Stimulated activated effector memory CD8-positive, alpha-beta T cell treated with anti-CD3 and anti-CD28 coated beads, Interleukin-12 subunit alpha, Interleukin-12 subunit beta, amount 100 ng/mL, for 72 hours (primary cell): ENCODE results near the gene ELAPOR2.
"Not testable (repeated sequence)": the region's sequence is repeated elsewhere in the genome, so short reads cannot be mapped to it uniquely, and the experiment has no call there.

Experiments
- ATAC-seq: fragments of 150-1000 bp; cut with Tn5 transposase; 2 replicates; pipeline ENCODE4 v1.10.0; 2021
- DNase-seq, 2 donors: peaks; one replicate each; pipeline ENCODE4 v3.0.0; 2021 to 2022; ENCODE audit warnings: low spot score in 2 of 2
- H3K27ac Mint-ChIP-seq: one replicate; pipeline ENCODE4 v1.8.0; 2022; ENCODE audit warnings: mild to moderate bottlenecking, mixed read lengths
- H3K36me3 Mint-ChIP-seq: one replicate; pipeline ENCODE4 v1.8.0; 2022; ENCODE audit warnings: mild to moderate bottlenecking, mixed read lengths
- H3K4me1 Mint-ChIP-seq: one replicate; pipeline ENCODE4 v1.8.0; 2022; ENCODE audit warnings: mixed read lengths
- H3K4me3 Mint-ChIP-seq: one replicate; pipeline ENCODE4 v1.8.0; 2022; ENCODE audit warnings: mild to moderate bottlenecking, mixed read lengths
- H3K9me3 Mint-ChIP-seq: one replicate; pipeline ENCODE4 v1.8.0; 2022; ENCODE audit warnings: mixed read lengths

Gene ELAPOR2

DNA sequence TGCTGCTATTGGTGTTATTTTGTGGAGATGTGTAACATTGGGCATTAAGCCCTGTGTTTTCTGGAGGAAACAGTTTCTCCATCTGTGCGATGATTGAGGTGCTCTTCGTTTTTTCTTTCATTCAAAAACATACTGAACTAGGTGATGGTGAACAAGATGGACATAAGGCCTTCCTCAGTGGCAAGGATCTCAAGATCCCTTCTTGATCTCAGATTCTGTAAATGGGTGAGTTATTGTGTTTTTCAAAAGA lies 759 bp upstream of the ELAPOR2 start:
- DNase-seq = no peak
- H3K27ac Mint-ChIP-seq = peak overlapping the region; percentile 29
- peak overlapping the region; percentile 70 for H3K4me3 Mint-ChIP-seq
- no peaks in the 10 kb centered on the region for H3K36me3 Mint-ChIP-seq
- peaks cover 14% of the 10 kb centered on the region for H3K4me1 Mint-ChIP-seq
- no peak for ATAC-seq
- H3K9me3 Mint-ChIP-seq = no peaks in the 10 kb centered on the region

DNA sequence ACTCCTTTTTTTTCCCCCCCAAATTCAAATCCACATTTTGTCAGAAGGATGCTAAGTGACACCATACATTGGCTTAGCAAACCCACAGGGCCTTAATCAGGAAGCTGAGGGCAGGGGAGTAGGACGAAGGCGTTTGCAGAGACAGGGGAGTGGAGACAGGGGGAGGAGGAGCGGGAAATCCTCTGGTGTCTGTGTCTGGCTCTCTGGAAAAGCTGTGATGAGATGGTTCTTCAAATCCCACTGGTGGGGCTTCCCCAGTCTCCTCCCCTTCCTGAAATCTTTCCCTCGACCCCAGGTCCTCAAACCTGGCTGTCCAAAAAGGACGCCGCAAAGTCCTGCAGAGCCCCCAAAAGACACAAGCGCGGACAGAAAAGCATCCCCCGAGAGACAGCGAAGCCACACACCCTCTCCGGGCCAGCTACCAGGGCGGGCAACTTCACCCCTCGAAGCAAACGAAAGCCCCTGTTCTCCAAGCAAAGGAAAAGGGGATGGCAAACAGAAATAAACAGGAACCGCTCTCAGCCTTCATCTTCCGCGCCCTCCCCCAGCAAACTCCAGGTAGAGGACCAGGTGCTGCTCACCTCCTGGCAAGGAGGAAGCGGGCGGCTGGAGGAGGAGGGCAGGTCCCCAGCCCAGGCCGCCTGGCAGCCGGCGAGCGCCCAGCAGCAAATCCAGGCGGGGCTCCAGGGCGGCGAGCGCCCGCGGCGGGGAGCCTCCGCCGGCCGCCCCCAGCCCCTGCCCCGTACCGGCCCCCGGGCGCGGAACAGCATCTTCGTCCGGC lies 520 bp downstream of the ELAPOR2 start:
- DNase-seq (peak in 1 of 2 donors; percentile 3), ATAC-seq (peak; percentile 71)
- no peaks in the 10 kb centered on the region for H3K36me3 Mint-ChIP-seq
- H3K4me3 Mint-ChIP-seq = peak overlapping the region; percentile 70
- H3K27ac Mint-ChIP-seq = no peak overlapping the region
- H3K9me3 Mint-ChIP-seq = no peaks in the 10 kb centered on the region
- H3K4me1 Mint-ChIP-seq = peaks cover 14% of the 10 kb centered on the region

DNA sequence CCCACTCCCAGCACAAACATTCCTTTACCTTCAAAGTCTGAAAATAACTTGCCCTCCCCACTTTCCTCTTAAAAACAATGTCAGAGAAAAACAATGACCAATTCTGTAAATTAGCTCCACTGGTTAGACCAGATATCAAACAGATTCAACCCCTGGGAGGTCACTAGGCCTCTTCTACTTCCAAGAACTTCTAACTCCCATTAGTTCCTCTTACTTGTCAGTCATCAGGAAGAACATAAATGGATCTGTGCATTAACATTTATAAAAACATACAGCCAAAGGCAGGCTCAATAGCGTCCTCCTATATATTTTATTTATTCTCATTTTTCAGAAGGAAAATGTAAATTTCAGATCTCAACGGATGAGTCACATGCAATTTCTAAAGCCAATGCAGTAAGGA lies 2.2 kb downstream of the ELAPOR2 start:
- DNase-seq = no peak
- H3K36me3 Mint-ChIP-seq = no peaks in the 10 kb centered on the region

DNA sequence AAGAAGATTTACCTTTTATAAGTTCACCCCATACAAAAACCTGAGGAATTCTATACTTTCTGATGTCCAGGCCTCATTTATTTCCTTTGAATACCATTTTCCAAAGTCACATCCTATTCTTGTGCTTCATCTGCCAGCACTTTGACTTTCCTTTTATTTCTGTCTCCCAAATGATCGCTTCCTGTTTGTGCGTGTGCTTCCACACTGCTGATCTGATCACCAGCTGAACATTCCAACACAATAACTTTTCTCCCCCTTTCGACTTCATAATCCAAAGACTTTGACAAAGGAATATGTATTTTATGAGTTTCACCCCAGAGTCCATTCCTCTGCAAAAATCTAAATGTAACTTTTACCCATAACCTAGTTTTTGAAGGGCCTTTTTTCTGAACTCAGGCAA lies 3.1 kb downstream of the ELAPOR2 start:
- Mint-ChIP-seq H3K4me3 (no peak overlapping the region), H3K9me3 (no peaks in the 10 kb centered on the region), H3K27ac (no peak overlapping the region), H3K4me1 (peaks cover 14% of the 10 kb centered on the region), H3K36me3 (no peaks in the 10 kb centered on the region)
- no peak for DNase-seq
- no peak for ATAC-seq

More for the DNA sequence above, 2.2 kb downstream of the ELAPOR2 start:
- ATAC-seq = no peak
- H3K4me3 Mint-ChIP-seq = no peak overlapping the region
- no peak overlapping the region for H3K27ac Mint-ChIP-seq
- H3K4me1 Mint-ChIP-seq = peaks cover 14% of the 10 kb centered on the region
- no peaks in the 10 kb centered on the region for H3K9me3 Mint-ChIP-seq

DNA sequence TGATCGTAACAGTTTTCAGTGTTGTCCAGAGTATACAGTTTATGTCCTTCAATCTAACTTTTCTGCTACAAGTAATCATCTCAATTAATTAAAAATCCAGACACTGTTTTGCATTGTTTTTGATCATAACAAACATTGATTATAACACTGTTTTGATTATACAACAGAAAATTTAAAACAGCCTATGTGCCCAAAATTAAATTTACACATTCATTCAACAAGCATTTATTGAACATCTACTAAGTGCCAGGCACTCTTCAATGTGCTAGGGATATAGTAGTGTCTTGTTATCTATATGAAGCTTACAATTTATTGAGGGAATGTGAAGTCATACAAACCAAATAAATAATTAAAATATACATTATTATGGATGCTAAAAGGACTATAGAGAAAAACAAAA lies 10.6 kb downstream of the ELAPOR2 start:
- ATAC-seq = no peak
- DNase-seq = no peak

DNA sequence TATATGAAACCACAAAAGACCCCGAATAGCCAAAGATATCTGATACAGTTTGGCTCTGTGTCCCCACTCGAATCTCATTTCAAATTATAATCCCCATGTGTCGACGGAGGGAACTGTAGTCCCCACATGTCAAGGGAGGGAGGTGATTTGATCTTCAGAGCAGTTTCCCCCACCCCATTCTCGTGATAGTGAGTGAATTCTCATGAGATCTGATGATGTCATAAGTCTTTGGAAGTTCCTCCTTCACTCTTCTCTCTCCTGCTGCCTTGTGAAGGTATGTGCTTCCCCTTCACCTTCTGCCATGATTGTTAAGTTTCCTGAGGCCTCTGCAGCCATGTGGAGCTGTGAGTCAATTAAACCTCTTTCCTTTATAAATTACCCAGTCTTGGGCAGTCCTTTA lies 13.0 kb downstream of the ELAPOR2 start:
- ATAC-seq (no peak), DNase-seq (no peak)
- no peak overlapping the region for H3K27ac Mint-ChIP-seq
- no peak overlapping the region for H3K4me3 Mint-ChIP-seq
- H3K4me1 Mint-ChIP-seq = no peaks in the 10 kb centered on the region
- peaks cover 3% of the 10 kb centered on the region for H3K9me3 Mint-ChIP-seq
- H3K36me3 Mint-ChIP-seq = no peaks in the 10 kb centered on the region

More for the DNA sequence above, 10.6 kb downstream of the ELAPOR2 start:
- H3K36me3 Mint-ChIP-seq = no peaks in the 10 kb centered on the region
- H3K27ac Mint-ChIP-seq = no peak overlapping the region
- H3K4me3 Mint-ChIP-seq = no peak overlapping the region
- H3K4me1 Mint-ChIP-seq = no peaks in the 10 kb centered on the region
- no peaks in the 10 kb centered on the region for H3K9me3 Mint-ChIP-seq

DNA sequence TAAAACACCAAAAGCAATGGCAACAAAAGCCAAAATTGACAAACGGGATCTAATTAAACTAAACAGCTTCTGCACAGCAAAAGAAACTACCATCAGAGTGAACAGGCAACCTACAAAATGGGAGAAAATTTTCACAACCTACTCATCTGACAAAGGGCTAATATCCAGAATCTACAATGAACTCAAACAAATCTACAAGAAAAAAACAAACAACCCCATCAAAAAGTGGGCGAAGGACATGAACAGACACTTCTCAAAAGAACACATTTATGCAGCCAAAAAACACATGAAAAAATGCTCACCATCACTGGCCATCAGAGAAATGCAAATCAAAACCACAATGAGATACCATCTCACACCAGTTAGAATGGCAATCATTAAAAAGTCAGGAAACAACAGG lies 14.7 kb downstream of the ELAPOR2 start:
- not testable (repeated sequence) for H3K9me3 Mint-ChIP-seq, H3K4me1 Mint-ChIP-seq, ATAC-seq, H3K36me3 Mint-ChIP-seq, H3K27ac Mint-ChIP-seq, DNase-seq, H3K4me3 Mint-ChIP-seq

DNA sequence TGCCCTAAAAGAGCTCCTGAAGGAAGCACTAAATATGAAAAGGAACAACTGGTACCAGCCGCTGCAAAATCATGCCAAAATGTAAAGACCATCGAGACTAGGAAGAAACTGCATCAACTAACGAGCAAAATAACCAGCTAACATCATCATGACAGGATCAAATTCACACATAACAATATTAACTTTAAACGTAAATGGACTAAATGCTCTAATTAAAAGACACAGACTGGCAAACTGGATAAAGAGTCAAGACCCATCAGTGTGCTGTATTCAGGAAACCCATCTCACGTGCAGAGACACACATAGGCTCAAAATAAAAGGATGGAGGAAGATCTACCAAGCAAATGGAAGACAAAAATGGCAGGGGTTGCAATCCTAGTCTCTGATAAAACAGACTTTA lies 17.9 kb downstream of the ELAPOR2 start:
- H3K36me3 Mint-ChIP-seq, H3K4me1 Mint-ChIP-seq, ATAC-seq, DNase-seq, H3K4me3 Mint-ChIP-seq, H3K9me3 Mint-ChIP-seq, H3K27ac Mint-ChIP-seq: not testable (repeated sequence)

DNA sequence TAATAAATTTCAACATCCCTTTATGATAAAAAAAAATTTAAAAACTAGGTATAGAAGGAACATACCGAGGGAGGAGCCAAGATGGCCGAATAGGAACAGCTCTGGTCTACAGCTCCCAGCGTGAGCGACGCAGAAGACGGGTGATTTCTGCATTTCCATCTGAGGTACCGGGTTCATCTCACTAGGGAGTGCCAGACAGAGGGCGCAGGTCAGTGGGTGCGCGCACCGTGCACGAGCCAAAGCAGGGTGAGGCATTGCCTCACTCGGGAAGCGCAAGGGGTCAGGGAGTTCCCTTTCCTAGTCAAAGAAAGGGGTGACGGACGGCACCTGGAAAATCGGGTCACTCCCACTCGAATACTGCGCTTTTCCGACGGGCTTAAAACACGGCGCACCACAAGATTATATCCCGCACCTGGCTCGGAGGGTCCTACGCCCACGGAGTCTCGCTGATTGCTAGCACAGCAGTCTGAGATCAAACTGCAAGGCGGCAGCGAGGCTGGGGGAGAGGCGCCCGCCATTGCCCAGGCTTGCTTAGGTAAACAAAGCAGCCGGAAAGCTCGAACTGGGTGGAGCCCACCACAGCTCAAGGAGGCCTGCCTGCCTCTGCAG lies 19.7 kb downstream of the ELAPOR2 start:
- H3K36me3 Mint-ChIP-seq, H3K9me3 Mint-ChIP-seq, H3K4me1 Mint-ChIP-seq, ATAC-seq: not testable (repeated sequence)
- Mint-ChIP-seq H3K4me3 (peak overlapping the region; percentile 63), H3K27ac (peak overlapping the region; percentile 67)
- DNase-seq = peak in 1 of 2 donors; percentile 53

DNA sequence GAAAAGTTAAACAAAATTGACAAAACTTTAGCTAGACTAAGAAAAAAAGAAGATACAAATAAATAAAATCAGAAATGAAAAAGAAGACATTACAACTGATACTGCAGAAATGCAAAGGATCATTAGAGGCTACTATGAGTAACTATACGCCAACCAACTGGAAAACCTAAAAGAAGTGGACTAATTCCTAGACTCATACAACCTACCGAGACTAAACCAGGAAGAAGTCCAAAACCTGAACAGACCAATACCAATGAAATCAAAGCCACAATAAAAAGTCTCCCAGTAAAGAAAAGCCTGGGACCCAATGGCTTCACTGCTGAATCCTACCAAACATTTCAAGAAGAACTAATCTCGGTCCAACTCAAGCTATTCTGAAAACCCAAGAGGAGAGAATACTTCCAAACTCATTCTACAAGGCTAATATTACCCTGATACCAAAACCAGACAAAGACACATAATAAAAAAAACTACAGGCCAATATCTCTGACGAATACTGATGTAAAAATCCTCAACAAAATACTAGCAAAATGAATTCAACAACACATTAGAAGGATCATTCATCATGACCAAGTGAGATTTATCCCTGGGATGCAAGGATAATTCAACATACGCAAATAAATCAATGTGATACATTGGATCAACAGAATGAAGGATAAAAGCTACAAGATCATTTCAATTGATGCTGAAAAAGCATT lies 20.3 kb downstream of the ELAPOR2 start:
- Mint-ChIP-seq H3K27ac (peak overlapping the region; percentile 67), H3K4me1 (no peaks in the 10 kb centered on the region)

DNA sequence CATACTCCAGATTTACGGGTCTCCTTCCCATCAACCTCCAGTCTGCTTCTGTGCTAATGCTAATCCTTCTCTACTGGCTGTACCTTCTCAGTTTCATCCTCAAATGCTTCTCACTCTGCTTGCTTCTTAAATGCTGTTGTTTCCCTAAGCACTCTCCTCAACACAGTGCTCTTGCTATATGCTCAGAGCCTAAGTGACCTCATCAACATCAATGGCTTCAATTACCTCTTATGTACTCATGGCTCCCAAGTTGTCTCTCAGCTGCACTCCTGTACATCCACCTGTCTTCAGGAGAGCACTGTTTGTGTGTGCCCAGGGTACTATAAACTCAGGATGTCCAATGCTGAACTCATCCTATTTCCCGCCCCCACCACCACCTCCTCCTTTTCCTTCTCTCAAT lies 22.5 kb downstream of the ELAPOR2 start:
- H3K27ac Mint-ChIP-seq = no peak overlapping the region

More for the DNA sequence above, 20.3 kb downstream of the ELAPOR2 start:
- H3K4me3 Mint-ChIP-seq = peak overlapping the region; percentile 63
- H3K9me3 Mint-ChIP-seq = peaks cover 3% of the 10 kb centered on the region
- DNase-seq (no peak), ATAC-seq (no peak)
- peaks cover 6% of the 10 kb centered on the region for H3K36me3 Mint-ChIP-seq

DNA sequence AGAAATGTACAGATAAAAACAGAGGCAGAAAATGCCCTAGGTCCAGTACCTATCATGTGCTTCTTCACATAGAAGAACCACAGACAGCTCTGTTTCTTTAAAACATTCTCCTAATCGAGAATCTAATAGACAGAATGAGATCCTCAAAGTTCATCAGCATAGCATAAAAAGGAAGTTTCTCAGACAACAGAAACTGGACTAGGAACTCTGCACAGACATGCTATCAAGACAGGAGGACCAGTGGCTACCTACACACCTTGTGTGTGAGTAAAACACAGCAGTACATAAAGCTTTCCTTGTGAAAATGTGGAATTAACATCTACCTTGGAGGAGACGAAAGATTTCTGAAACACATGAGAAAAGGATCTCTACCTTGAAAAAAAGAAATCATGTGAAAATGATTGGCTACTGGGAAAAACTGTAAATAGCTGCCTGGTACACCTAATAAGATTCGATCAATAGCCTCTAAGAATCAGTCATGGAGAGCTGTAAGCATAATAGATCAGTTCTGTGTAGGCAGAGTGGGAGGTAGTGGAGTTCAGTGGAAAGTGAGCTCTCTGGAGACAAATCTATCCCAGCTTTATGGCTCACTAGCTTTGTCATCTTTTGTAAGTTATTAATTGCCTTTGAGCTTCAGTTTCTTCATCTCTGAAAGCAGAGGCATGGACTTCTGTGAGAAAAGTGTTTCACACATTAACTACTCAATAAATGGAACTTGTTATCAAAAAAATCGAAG lies 26.7 kb downstream of the ELAPOR2 start:
- peaks cover 3% of the 10 kb centered on the region for H3K9me3 Mint-ChIP-seq
- no peaks in the 10 kb centered on the region for H3K36me3 Mint-ChIP-seq
- H3K4me1 Mint-ChIP-seq = no peaks in the 10 kb centered on the region
- H3K4me3 Mint-ChIP-seq = no peak overlapping the region
- DNase-seq (no peak), ATAC-seq (no peak)
- H3K27ac Mint-ChIP-seq = no peak overlapping the region

More for the DNA sequence above, 22.5 kb downstream of the ELAPOR2 start:
- peaks cover 6% of the 10 kb centered on the region for H3K36me3 Mint-ChIP-seq
- no peaks in the 10 kb centered on the region for H3K9me3 Mint-ChIP-seq
- DNase-seq (no peak), ATAC-seq (no peak)
- H3K4me1 Mint-ChIP-seq = no peaks in the 10 kb centered on the region
- no peak overlapping the region for H3K4me3 Mint-ChIP-seq

DNA sequence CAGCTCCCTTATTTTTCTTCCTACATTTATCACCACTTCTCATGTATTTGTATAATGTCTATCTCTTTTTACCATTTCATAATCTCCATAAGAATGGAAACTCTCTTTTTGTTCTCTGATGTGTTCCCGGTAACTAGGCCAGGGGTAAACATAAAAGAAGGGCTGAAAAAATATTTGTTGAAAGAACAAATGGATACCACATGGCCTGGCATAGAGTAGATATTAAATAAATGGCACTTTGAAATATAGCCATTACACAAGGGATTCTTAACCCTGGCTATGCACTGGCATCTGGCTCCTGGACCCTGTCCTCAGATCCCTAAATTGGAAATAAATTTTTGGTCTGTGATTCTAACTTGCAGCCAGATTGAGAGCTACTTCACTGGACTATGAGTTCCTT lies 30.4 kb downstream of the ELAPOR2 start:
- ATAC-seq (no peak), DNase-seq (no peak)
- H3K36me3 Mint-ChIP-seq = no peaks in the 10 kb centered on the region
- no peak overlapping the region for H3K27ac Mint-ChIP-seq
- H3K4me3 Mint-ChIP-seq = no peak overlapping the region
- H3K4me1 Mint-ChIP-seq = no peaks in the 10 kb centered on the region
- H3K9me3 Mint-ChIP-seq = peaks cover 3% of the 10 kb centered on the region

DNA sequence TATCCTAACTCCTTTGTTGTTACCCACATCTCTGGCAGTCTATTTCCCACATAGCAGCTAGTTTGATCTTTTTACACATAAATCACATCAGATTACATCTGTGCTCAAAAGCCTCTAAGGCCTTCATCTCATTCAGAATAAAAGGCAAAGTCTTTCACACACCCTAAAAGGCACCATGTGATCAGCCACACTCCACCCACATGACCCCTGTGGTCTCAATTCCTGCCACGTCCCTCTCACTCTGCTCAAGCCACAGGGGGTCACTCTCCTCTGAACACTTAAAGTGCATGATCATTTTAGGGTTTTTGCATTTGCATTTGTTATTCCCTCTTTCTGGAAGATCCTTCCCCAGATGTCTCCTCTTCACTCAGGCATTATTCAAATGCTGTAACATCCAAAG lies 30.8 kb downstream of the ELAPOR2 start:
- ATAC-seq (no peak), DNase-seq (no peak)
- Mint-ChIP-seq H3K36me3 (no peaks in the 10 kb centered on the region), H3K27ac (no peak overlapping the region), H3K4me1 (no peaks in the 10 kb centered on the region), H3K9me3 (peaks cover 3% of the 10 kb centered on the region), H3K4me3 (no peak overlapping the region)

DNA sequence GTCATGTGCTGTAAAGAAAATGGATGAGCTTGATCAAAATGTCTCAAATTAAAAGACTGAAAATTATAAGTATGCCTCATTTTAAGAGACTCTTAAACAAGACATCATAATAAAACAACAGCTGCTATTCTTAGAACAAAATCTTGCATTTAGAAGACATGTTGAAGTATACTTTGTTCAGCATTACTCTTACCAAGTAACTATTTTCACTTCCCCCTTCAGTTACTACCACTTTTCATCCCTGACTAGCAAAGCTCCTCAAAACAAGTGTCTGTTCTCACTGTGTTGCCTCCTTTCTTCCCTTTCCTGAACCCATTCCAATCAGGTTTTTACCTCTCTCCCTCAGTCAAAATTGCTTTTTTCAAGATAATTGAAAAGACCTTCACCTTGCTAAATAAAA lies 31.6 kb downstream of the ELAPOR2 start:
- Mint-ChIP-seq H3K4me3 (no peak overlapping the region), H3K27ac (no peak overlapping the region), H3K4me1 (no peaks in the 10 kb centered on the region), H3K9me3 (peaks cover 3% of the 10 kb centered on the region), H3K36me3 (no peaks in the 10 kb centered on the region)
- DNase-seq (no peak), ATAC-seq (no peak)
